H1 (cell line): ENCODE results near the gene GRID1. TPM values are rescaled to one million over a fixed set of nuclear protein-coding genes. Genes with fewer than 3 reads are reported as not detected.

Experiments
- CTCF ChIA-PET: fragments of 300-600 bp; sonication (Branson Sonifier 250); formaldehyde crosslinking; loops from one replicate; lab custom pipeline; 2021; ENCODE audit not compliant: partially characterized antibody; lab: Charles Lee
- POLR2A ChIA-PET: fragments of 300-600 bp; sonication (Branson Sonifier 250); formaldehyde crosslinking; loops from one replicate; lab custom pipeline; 2021; ENCODE audit warnings: inconsistent platforms; ENCODE audit not compliant: partially characterized antibody; lab: Charles Lee
- DNase-seq, 2 experiments: peaks; one replicate each; pipeline versions ENCODE4 v3.0.0 to v3.0.0-alpha.2; 2010 to 2022; ENCODE audit warnings: low spot score in 2 of 2, low read depth in 1 of 2, mixed read lengths in 1 of 2
- FAIRE-seq: peaks from 2 replicates; lab custom pipeline; 2011; peaks lifted over from hg19 to GRCh38; lab: Jason Lieb, UNC
- H2AFZ ChIP-seq: 2 replicates; pipeline ENCODE4 v1.8.1; 2012; ENCODE audit warnings: low read length, inconsistent platforms
- H2AK5ac ChIP-seq: 2 replicates; pipeline ENCODE4 v1.6.1; 2013; ENCODE audit warnings: low read depth, low read length
- H2BK120ac ChIP-seq: replicated peaks from 2 replicates; pipeline ENCODE3; 2013; ENCODE audit warnings: low read depth, low read length, inconsistent platforms
- H2BK12ac ChIP-seq: 2 replicates; pipeline ENCODE4 v1.6.1; 2013; ENCODE audit warnings: low read depth, low read length
- H2BK15ac ChIP-seq: 2 replicates; pipeline ENCODE4 v1.6.1; 2013; ENCODE audit warnings: low read length
- H2BK20ac ChIP-seq: 2 replicates; pipeline ENCODE4 v1.6.1; 2013; ENCODE audit warnings: low read length
- H2BK5ac ChIP-seq: 2 replicates; pipeline ENCODE4 v1.6.1; 2013; ENCODE audit warnings: low read depth, low read length
- H3K14ac ChIP-seq: 2 replicates; pipeline ENCODE4 v1.6.1; 2013; ENCODE audit warnings: inconsistent platforms; ENCODE audit not compliant: insufficient read length
- H3K18ac ChIP-seq: 2 replicates; pipeline ENCODE4 v1.6.1; 2013; ENCODE audit warnings: low read length; ENCODE audit errors: extremely low read depth
- H3K23ac ChIP-seq: 2 replicates; pipeline ENCODE4 v1.6.1; 2013; ENCODE audit warnings: inconsistent platforms; ENCODE audit not compliant: insufficient read length
- H3K23me2 ChIP-seq: 2 replicates; pipeline ENCODE4 v1.6.1; 2013; ENCODE audit warnings: low read depth, low read length
- H3K27ac ChIP-seq: 2 replicates; pipeline ENCODE4 v1.6.1; 2011; ENCODE audit warnings: low read depth, low read length, inconsistent platforms
- H3K27me3 ChIP-seq, 4 experiments: replicated peaks in 1 of 4; 1 replicate in 1 of 4; 2 replicates in 3 of 4; pipeline versions ENCODE4 v1.6.1 to v1.8.1; 2011 to 2013; ENCODE audit warnings: low read length in 3 of 4, mild to moderate bottlenecking in 3 of 4, inconsistent platforms in 2 of 4, mixed read lengths in 2 of 4, moderate library complexity in 1 of 4; ENCODE audit not compliant: control insufficient read depth in 3 of 4, insufficient read depth in 3 of 4; ENCODE audit errors: extremely low read depth in 1 of 4
- H3K36me3 ChIP-seq, 4 experiments: 2 replicates each; pipeline versions ENCODE4 v1.6.1 to v1.8.1; 2011 to 2013; ENCODE audit warnings: mild to moderate bottlenecking in 4 of 4, low read length in 3 of 4, moderate library complexity in 2 of 4, control low read depth in 1 of 4, inconsistent platforms in 1 of 4; ENCODE audit not compliant: insufficient read depth in 4 of 4, control insufficient read depth in 2 of 4
- H3K4ac ChIP-seq: replicated peaks from 2 replicates; pipeline ENCODE3; 2013; ENCODE audit warnings: low read length, low read depth, mixed read lengths, inconsistent platforms; ENCODE audit not compliant: insufficient read length
- H3K4me1 ChIP-seq, 4 experiments: replicated peaks in 1 of 4; 1 replicate in 1 of 4; 2 replicates in 3 of 4; pipeline versions ENCODE4 v1.6.1 to v1.8.1; 2011 to 2013; ENCODE audit warnings: low read length in 3 of 4, inconsistent platforms in 2 of 4, mixed read lengths in 1 of 4; ENCODE audit not compliant: insufficient read depth in 4 of 4, control insufficient read depth in 3 of 4
- H3K4me2 ChIP-seq, 2 experiments: 2 replicates each; pipeline versions ENCODE4 v1.6.1 to v1.8.1; 2011 to 2013; ENCODE audit warnings: low read depth in 2 of 2, low read length in 2 of 2, control low read depth in 1 of 2, inconsistent platforms in 1 of 2, mild to moderate bottlenecking in 1 of 2; ENCODE audit not compliant: insufficient read depth in 1 of 2
- H3K4me3 ChIP-seq, 4 experiments: fragments of 200-600, 300-600 bp in 1 of 4; sonication (generic), shearing (Covaris generic), sonication (Bioruptor Twin) in 1 of 4; 2 replicates each; pipeline versions ENCODE4 v1.5.1 to v1.8.1; 2011 to 2016; ENCODE audit warnings: low read length in 4 of 4, low read depth in 3 of 4, control low read depth in 2 of 4, inconsistent platforms in 2 of 4, mild to moderate bottlenecking in 2 of 4, mixed read lengths in 1 of 4, moderate library complexity in 1 of 4; ENCODE audit not compliant: insufficient read depth in 2 of 4; ENCODE audit errors: extremely low read depth in 1 of 4
- H3K56ac ChIP-seq: replicated peaks from 2 replicates; pipeline ENCODE3; 2013; ENCODE audit warnings: low read depth, mild to moderate bottlenecking, mixed read lengths, low read length, inconsistent platforms; ENCODE audit not compliant: insufficient read length
- H3K79me1 ChIP-seq: 2 replicates; pipeline ENCODE4 v1.6.1; 2013; ENCODE audit warnings: low read depth, low read length, control low read depth
- H3K79me2 ChIP-seq, 2 experiments: 2 replicates each; pipeline versions ENCODE4 v1.6.1 to v1.8.1; 2012 to 2013; ENCODE audit warnings: low read length in 2 of 2, mild to moderate bottlenecking in 2 of 2, inconsistent platforms in 1 of 2; ENCODE audit not compliant: insufficient read depth in 2 of 2, control insufficient read depth in 1 of 2
- H3K9ac ChIP-seq, 4 experiments: replicated peaks in 1 of 4; 1 replicate in 1 of 4; 2 replicates in 3 of 4; pipeline versions ENCODE4 v1.6.1 to v1.8.1; 2011 to 2013; ENCODE audit warnings: low read depth in 3 of 4, low read length in 3 of 4, control low read depth in 2 of 4, mild to moderate bottlenecking in 2 of 4, moderate library complexity in 2 of 4, inconsistent platforms in 1 of 4; ENCODE audit errors: extremely low read depth in 1 of 4
- H3K9me3 ChIP-seq, 2 experiments: 2 replicates each; pipeline versions ENCODE4 v1.6.1 to v1.8.1; 2012 to 2013; ENCODE audit warnings: mild to moderate bottlenecking in 2 of 2, moderate library complexity in 2 of 2, control low read depth in 1 of 2, inconsistent platforms in 1 of 2, low read depth in 1 of 2, low read length in 1 of 2, mixed read lengths in 1 of 2; ENCODE audit not compliant: insufficient read depth in 2 of 2
- H4K20me1 ChIP-seq, 2 experiments: replicated peaks in 1 of 2; 2 replicates each; pipeline versions ENCODE3 to v1.8.1; 2011 to 2013; ENCODE audit warnings: inconsistent platforms in 2 of 2, low read length in 2 of 2, mild to moderate bottlenecking in 1 of 2; ENCODE audit not compliant: insufficient read depth in 2 of 2, control insufficient read depth in 1 of 2
- H4K5ac ChIP-seq: 2 replicates; pipeline ENCODE4 v1.6.1; 2013; ENCODE audit warnings: low read length, low read depth, mixed read lengths, inconsistent platforms; ENCODE audit not compliant: insufficient read length
- H4K8ac ChIP-seq: 2 replicates; pipeline ENCODE4 v1.8.0; 2013; ENCODE audit warnings: mild to moderate bottlenecking, moderate library complexity, low read length, inconsistent platforms; ENCODE audit not compliant: insufficient read depth; ENCODE audit errors: extremely low read depth
- H4K91ac ChIP-seq: replicated peaks from 2 replicates; pipeline ENCODE3; 2013; ENCODE audit warnings: low read length, mixed read lengths, inconsistent platforms; ENCODE audit not compliant: insufficient read length
- BRCA1 ChIP-seq: IDR thresholded peaks from 2 replicates; pipeline ENCODE4 v1.6.1; 2012; ENCODE audit warnings: low read depth, low read length, improper control_type of control experiment
- CTBP2 ChIP-seq: IDR thresholded peaks from 2 replicates; pipeline ENCODE4 v1.7.0; 2011; ENCODE audit warnings: borderline replicate concordance, mild to moderate bottlenecking, moderate library complexity, mixed read lengths, low read length; ENCODE audit not compliant: insufficient read depth, insufficient read length
- HDAC6 ChIP-seq: IDR thresholded peaks from one replicate; pipeline ENCODE4 v1.7.1; 2012; ENCODE audit warnings: low read depth, mild to moderate bottlenecking, inconsistent platforms, low read length, moderate library complexity
- NRF1 ChIP-seq: IDR thresholded peaks from 2 replicates; pipeline ENCODE4 v1.6.1; 2011; ENCODE audit warnings: mild to moderate bottlenecking, low read depth, low read length, improper control_type of control experiment
- TBP ChIP-seq: IDR thresholded peaks from 2 replicates; pipeline ENCODE4 v1.6.1; 2011; ENCODE audit warnings: low read depth, low read length, improper control_type of control experiment
- WGBS, 2 experiments: shearing (Covaris generic) in 1 of 2; methylation state at CpG; one replicate each; pipeline versions ENCODE4 v1.1.6 to v1.1.7; 2013 to 2015; ENCODE audit warnings: low lambda C conversion rate in 2 of 2, mixed read lengths in 2 of 2, inconsistent platforms in 1 of 2, low coverage in 1 of 2, missing lambda C conversion rate in 1 of 2; ENCODE audit not compliant: insufficient replicate concordance in 2 of 2, insufficient coverage in 1 of 2, insufficient read length in 1 of 2; ENCODE audit errors: extremely low coverage in 1 of 2, missing lambda C conversion rate in 1 of 2; 5-methylcytosine and 5-hydroxymethylcytosine counted together
- polyA plus RNA-seq, 7 experiments: library from polyadenylated mRNA; depleted of rRNA in 3 of 7; stranded (reverse) in 5 of 7; unstranded in 2 of 7; fragments of >200 nt in 5 of 7; fragments of 200-250 nt in 2 of 7; gene quantifications; 1 replicate in 5 of 7; 2 replicates in 1 of 7; 4 replicates in 1 of 7; pipeline versions ENCODE4 v1.2.1 to v1.2.3, GENCODE V29; 2011 to 2013; ENCODE audit warnings: missing spikeins in 2 of 7, mixed read lengths in 2 of 7
- total RNA-seq: library from RNA; stranded (reverse); fragmentation: NEBNext Ultra II Directional; extraction: Animal tissue kit (Norgen Biotek cat#: 25700); gene quantifications from 2 replicates; pipeline ENCODE4 v1.2.1, GENCODE V29; 2021

GRID1 gene
- total and polyA plus RNA-seq, 2 of the 8 experiments (the other 6 are each of a cell fraction or from before 2014, with no cell fraction given): 0.22 to 0.30 TPM

DNA sequence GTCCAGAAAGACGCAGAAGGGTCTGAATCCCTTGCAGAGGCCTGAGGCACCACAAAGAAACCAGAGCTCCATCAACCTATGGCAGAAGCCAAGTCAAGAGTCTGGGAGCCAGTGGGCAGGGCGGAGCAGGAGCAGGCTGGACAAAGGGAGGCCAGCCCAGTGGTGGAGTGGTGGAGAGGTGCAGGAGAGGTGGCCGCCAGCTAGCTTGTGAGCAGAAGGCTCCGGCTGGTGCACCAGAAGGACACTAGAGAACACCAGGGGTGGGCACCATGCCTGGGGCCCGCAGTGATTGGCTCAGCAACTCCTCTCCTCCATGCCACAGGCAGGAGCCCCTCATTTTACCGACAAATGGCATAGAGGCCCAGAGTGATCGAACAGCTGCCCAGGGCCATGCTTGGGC lies 186.6 kb downstream of the GRID1 start:
- Histone ChIP-seq H4K91ac (no peak overlapping the region), H3K27me3 (no peaks in the 10 kb centered on the region; a peak in 1 of 7 replicates), H4K8ac (no peak overlapping the region), H3K18ac (no peak overlapping the region), H3K4me1 (no peaks in the 10 kb centered on the region), H3K27ac (no peak overlapping the region), H3K23ac (no peak overlapping the region), H2AFZ (no peak overlapping the region)
- DNase-seq: no peak
- no peak for TF ChIP-seq CTBP2
- TF ChIP-seq TBP: no peak
- TF ChIP-seq NRF1: no peak
- no peak for TF ChIP-seq BRCA1
- no peak for TF ChIP-seq HDAC6
- TF ChIP-seq, all 59 proteins: peak for 0
- Histone ChIP-seq H2BK20ac (no peak overlapping the region), H4K20me1 (no peaks in the 10 kb centered on the region), H3K56ac (no peak overlapping the region), H3K23me2 (no peaks in the 10 kb centered on the region), H2BK5ac (no peak overlapping the region), H4K5ac (no peak overlapping the region), H3K4me2 (no peak overlapping the region), H3K4me3 (no peak overlapping the region), H3K14ac (no peak overlapping the region), H3K36me3 (no peaks in the 10 kb centered on the region), H3K79me1 (no peaks in the 10 kb centered on the region), H2BK15ac (no peak overlapping the region), H3K79me2 (no peaks in the 10 kb centered on the region), H2AK5ac (no peak overlapping the region), H3K4ac (no peak overlapping the region), H3K9me3 (no peaks in the 10 kb centered on the region; a peak in 1 of 4 replicates), H2BK120ac (no peak overlapping the region), H3K9ac (no peak overlapping the region), H2BK12ac (no peak overlapping the region)
- ChIA-PET CTCF (interaction anchor here (0.7 to 7.1 kb wide), 19 partner anchors 9 to 185 kb away, joined by 3 to 42 read pairs (median 3); no protein-coding TSS in a partner anchor), POLR2A (no interaction called here)
- WGBS, 2 experiments: 85% methylated on average over 7 of the region's 7 CpGs; no CpG with 5 or more reads in 1 of the 2 experiments
- FAIRE-seq: no peak
